Prostate gland (tissue), 2 donors: ENCODE data around the gene ATP11B.

Experiments
- POLR2A ChIP-seq: fragments of 450-650 bp; IDR thresholded peaks from one replicate; pipeline ENCODE4 v1.6.1; 2016; ENCODE audit warnings: antibody characterized with exemption, mild to moderate bottlenecking
- TF ChIP-seq, protein P1 (sequence below), 4 experiments: fragments of 200-600 bp in 2 of 4; fragments of 450-650 bp in 2 of 4; sonication (generic) in 2 of 4; IDR thresholded peaks; 1 replicate in 3 of 4; 2 replicates in 1 of 4; pipeline ENCODE4 v1.5.1; 2016 to 2019; ENCODE audit warnings: antibody characterized with exemption in 4 of 4, mild to moderate bottlenecking in 2 of 4, moderate library complexity in 2 of 4

DNA sequence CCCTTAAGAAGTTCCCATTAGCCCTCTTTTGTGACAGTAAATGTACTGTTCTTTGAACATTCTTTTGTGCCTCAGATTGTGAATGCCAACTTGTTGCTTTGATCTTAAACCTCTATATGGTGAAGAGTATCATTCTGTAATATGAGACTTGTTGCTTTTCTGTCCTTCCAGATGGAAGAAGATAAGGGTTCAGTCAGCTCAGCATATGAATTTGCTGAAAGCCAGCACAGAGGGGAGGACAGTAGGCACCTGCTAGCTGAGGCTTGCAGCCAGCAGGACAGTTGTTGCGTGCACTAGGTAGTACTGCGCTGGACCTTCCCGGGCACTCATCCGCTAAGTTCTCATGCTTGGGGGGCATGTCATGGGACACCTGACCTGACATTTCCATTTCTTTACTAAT, 112.3 kb downstream of the ATP11B start:
- TF ChIP-seq, protein P1, sequence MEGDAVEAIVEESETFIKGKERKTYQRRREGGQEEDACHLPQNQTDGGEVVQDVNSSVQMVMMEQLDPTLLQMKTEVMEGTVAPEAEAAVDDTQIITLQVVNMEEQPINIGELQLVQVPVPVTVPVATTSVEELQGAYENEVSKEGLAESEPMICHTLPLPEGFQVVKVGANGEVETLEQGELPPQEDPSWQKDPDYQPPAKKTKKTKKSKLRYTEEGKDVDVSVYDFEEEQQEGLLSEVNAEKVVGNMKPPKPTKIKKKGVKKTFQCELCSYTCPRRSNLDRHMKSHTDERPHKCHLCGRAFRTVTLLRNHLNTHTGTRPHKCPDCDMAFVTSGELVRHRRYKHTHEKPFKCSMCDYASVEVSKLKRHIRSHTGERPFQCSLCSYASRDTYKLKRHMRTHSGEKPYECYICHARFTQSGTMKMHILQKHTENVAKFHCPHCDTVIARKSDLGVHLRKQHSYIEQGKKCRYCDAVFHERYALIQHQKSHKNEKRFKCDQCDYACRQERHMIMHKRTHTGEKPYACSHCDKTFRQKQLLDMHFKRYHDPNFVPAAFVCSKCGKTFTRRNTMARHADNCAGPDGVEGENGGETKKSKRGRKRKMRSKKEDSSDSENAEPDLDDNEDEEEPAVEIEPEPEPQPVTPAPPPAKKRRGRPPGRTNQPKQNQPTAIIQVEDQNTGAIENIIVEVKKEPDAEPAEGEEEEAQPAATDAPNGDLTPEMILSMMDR (IDR thresholded peaks at IDR 0.05): no peak
- TF ChIP-seq POLR2A: no peak
